CD4-positive, alpha-beta T cell (primary cell): ENCODE data around the gene SLC35B3. TPM values are rescaled to one million over a fixed set of nuclear protein-coding genes. Genes with fewer than 3 reads are reported as not detected.

Experiments
- ATAC-seq: fragments of 200-7000 bp; cut with Tn5 transposase; one replicate; pipeline ENCODE4 v1.10.0; 2022; ENCODE audit warnings: mild to moderate bottlenecking; ENCODE audit not compliant: poor library complexity
- CTCF ChIA-PET: fragments of 350-600 bp; sonication (Branson Sonifier 250); formaldehyde crosslinking; loops from one replicate; lab custom pipeline; 2021; ENCODE audit warnings: antibody characterized with exemption, inconsistent platforms; lab: Charles Lee
- POLR2A ChIA-PET: fragments of 350-600 bp; sonication (Branson Sonifier 250); formaldehyde crosslinking; loops from one replicate; lab custom pipeline; 2021; ENCODE audit warnings: antibody characterized with exemption, inconsistent platforms; lab: Charles Lee
- DNase-seq, 14 experiments: peaks; one replicate each; pipeline ENCODE4 v3.0.0-alpha.2; 2013 to 2020; ENCODE audit warnings: mixed read lengths in 2 of 14
- H3K27ac ChIP-seq, 2 donors: one replicate each; pipeline versions ENCODE4 v1.5.1 to v1.7.0; 2013; ENCODE audit warnings: low read length in 2 of 2, low read depth in 1 of 2, mild to moderate bottlenecking in 1 of 2
- H3K27me3 ChIP-seq, 2 experiments: 1 replicate in 1 of 2; 2 replicates in 1 of 2; pipeline versions ENCODE4 v1.6.1 to v1.7.0; 2013; ENCODE audit warnings: low read length in 2 of 2, control low read depth in 1 of 2, mild to moderate bottlenecking in 1 of 2, moderate library complexity in 1 of 2; ENCODE audit not compliant: insufficient read depth in 2 of 2, control insufficient read depth in 1 of 2
- H3K36me3 ChIP-seq: one replicate; pipeline ENCODE4 v1.6.1; 2013; ENCODE audit warnings: low read length, control low read depth; ENCODE audit not compliant: insufficient read depth
- H3K4me1 ChIP-seq: one replicate; pipeline ENCODE4 v1.6.1; 2013; ENCODE audit warnings: low read length, control low read depth; ENCODE audit not compliant: insufficient read depth
- H3K4me3 ChIP-seq: one replicate; pipeline ENCODE4 v1.5.1; 2013; ENCODE audit warnings: mild to moderate bottlenecking, low read length, moderate library complexity
- H3K9me3 ChIP-seq, 2 experiments: 1 replicate in 1 of 2; 2 replicates in 1 of 2; pipeline versions ENCODE4 v1.6.1 to v1.7.0; 2013; ENCODE audit warnings: low read length in 2 of 2, mild to moderate bottlenecking in 2 of 2, control low read depth in 1 of 2, moderate library complexity in 1 of 2; ENCODE audit not compliant: control insufficient read depth in 1 of 2, insufficient read depth in 1 of 2
- H3K27ac Mint-ChIP-seq: one replicate; pipeline ENCODE4 v1.8.0; 2020; ENCODE audit warnings: mixed read lengths
- H3K27me3 Mint-ChIP-seq: one replicate; pipeline ENCODE4 v1.8.0; 2021; ENCODE audit warnings: mixed read lengths
- H3K36me3 Mint-ChIP-seq: one replicate; pipeline ENCODE4 v1.8.0; 2021; ENCODE audit warnings: low read depth, mixed read lengths
- H3K4me1 Mint-ChIP-seq: one replicate; pipeline ENCODE4 v1.8.0; 2021; ENCODE audit warnings: low read depth, mixed read lengths
- H3K4me3 Mint-ChIP-seq: one replicate; pipeline ENCODE4 v1.8.0; 2020; ENCODE audit warnings: mild to moderate bottlenecking, mixed read lengths
- H3K9me3 Mint-ChIP-seq: one replicate; pipeline ENCODE4 v1.8.0; 2020; ENCODE audit warnings: mixed read lengths
- CTCF ChIP-seq: fragments of 200-600 bp; IDR thresholded peaks from one replicate; pipeline ENCODE4 v1.8.0; 2022; ENCODE audit warnings: antibody characterized with exemption, mild to moderate bottlenecking
- intact Hi-C, 2 experiments: fragments of 100-400 bp; cut with DNase I in 1 of 2; cut with micrococcal nuclease in 1 of 2; formaldehyde crosslinking; loops; one replicate each; pipeline versions ENCODE4 v1.15.1 to v1.9.0; 2023 to 2025; cut with DNase I, micrococcal nuclease
- total RNA-seq, 174 experiments: library from RNA in 2 of 174; stranded (reverse) in 2 of 174; gene quantifications; one replicate each; pipeline ENCODE4 v1.2.3 and lab custom pipeline; 2021 to 2026

The SLC35B3 gene
- total RNA-seq, 2 experiments from 2014 or later = 2.4 TPM

DNA sequence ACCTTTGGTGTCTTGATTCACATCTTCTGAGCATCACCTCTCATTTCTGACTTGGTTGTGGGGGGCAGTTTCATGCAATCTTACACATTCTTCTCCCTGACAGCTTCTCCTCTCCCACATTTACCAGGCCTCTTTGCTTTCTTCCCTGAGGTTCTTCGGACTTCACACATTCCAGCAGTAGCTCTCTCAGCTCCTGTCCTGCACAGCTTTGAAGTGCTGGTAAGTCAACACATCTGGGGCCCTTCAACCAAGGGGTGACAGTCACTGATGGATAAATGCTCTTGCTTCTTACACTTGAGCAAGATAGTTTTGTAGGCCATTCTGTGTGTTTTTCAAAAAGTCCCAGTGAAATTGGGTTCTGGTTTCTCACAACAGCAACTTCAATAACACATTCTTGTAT lies 2.5 kb upstream of the SLC35B3 start:
- ATAC-seq (no peak), DNase-seq (no peak)
- no peak for TF ChIP-seq CTCF
- intact Hi-C loops = loop anchor here (5.0 to 10.0 kb wide), 7 partner anchors 333 to 1964 kb away; partner anchors contain the start of genes BLOC1S5 (in 1 of the 2), EEF1E1 (in 1 of the 2), SNRNP48 (in 1 of the 2) and SSR1 (in 1 of the 2)
- no peaks in the 10 kb centered on the region for H3K27me3 Mint-ChIP-seq
- no peaks in the 10 kb centered on the region for H3K9me3 Mint-ChIP-seq
- peaks cover 20% of the 10 kb centered on the region for H3K36me3 Mint-ChIP-seq
- H3K36me3 ChIP-seq = no peaks in the 10 kb centered on the region
- peak overlapping the region; percentile 60 for H3K27ac Mint-ChIP-seq
- no peaks in the 10 kb centered on the region for H3K27me3 ChIP-seq
- peaks cover 8% of the 10 kb centered on the region for H3K4me1 ChIP-seq
- no peak overlapping the region for H3K27ac ChIP-seq
- no peaks in the 10 kb centered on the region for H3K9me3 ChIP-seq
- H3K4me1 Mint-ChIP-seq = peaks cover 37% of the 10 kb centered on the region
- ChIA-PET CTCF (no interaction called here), POLR2A (interaction anchor here (2.9 kb wide), 1 partner anchor 335 kb away, joined by 10 read pairs; the partner anchor contains the start of gene EEF1E1)
- H3K4me3 Mint-ChIP-seq = peak overlapping the region; percentile 78
- H3K4me3 ChIP-seq = no peak overlapping the region

DNA sequence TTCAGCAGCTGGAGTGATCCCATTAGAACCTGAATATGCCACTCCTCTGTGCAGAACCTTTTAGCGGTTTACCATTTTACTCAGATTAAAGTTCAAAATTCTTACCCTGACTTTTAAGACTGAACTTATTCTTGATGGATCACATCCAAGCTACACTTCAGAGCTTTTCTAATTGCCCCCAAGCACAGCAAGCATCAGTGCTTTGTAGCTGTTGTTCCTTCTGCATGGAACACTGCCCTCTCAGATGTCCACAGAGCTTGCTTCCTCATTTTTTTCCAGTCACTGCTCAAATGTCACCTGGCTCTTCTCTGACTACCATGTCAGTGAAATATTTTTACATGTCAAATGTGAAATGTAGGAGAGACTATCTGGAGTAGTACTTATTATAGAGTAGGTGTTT lies 1.6 kb upstream of the SLC35B3 start:
- Mint-ChIP-seq H3K4me1 (peaks cover 46% of the 10 kb centered on the region), H3K9me3 (no peaks in the 10 kb centered on the region), H3K36me3 (peaks cover 21% of the 10 kb centered on the region), H3K27ac (peak overlapping the region; percentile 97), H3K27me3 (no peaks in the 10 kb centered on the region), H3K4me3 (peak overlapping the region; percentile 65)
- H3K4me1 ChIP-seq = peaks cover 8% of the 10 kb centered on the region
- H3K4me3 ChIP-seq = no peak overlapping the region
- CTCF ChIA-PET = no interaction called here
- POLR2A ChIA-PET = interaction anchor here (1.9 to 2.9 kb wide), 2 partner anchors 335 to 419 kb away, joined by 4 to 10 read pairs; partner anchors contain the start of gene EEF1E1
- H3K9me3 ChIP-seq = no peaks in the 10 kb centered on the region
- no peaks in the 10 kb centered on the region for H3K36me3 ChIP-seq
- ATAC-seq (no peak), DNase-seq (no peak)
- H3K27ac ChIP-seq = no peak overlapping the region
- no peaks in the 10 kb centered on the region for H3K27me3 ChIP-seq
- TF ChIP-seq CTCF = no peak
- intact Hi-C loops = loop anchor here (5.0 to 10.0 kb wide), 7 partner anchors 332 to 1965 kb away; partner anchors contain the start of genes BLOC1S5 (in 1 of the 2), EEF1E1 (in 1 of the 2), SNRNP48 (in 1 of the 2) and SSR1 (in 1 of the 2)

GRCh38 chr6:8435845-8436168 lies 462 bp upstream of the SLC35B3 start:
- peak overlapping the region; percentile 95 for H3K4me3 ChIP-seq
- POLR2A ChIA-PET = interaction anchor here (1.0 to 2.9 kb wide), 5 partner anchors 12 to 418 kb away, joined by 4 to 10 read pairs (median 4); partner anchors contain the start of genes BLOC1S5 and EEF1E1
- ATAC-seq (no peak), DNase-seq (peak in 2 of 14 experiments; percentile 1)
- H3K36me3 Mint-ChIP-seq = peaks cover 33% of the 10 kb centered on the region
- no peaks in the 10 kb centered on the region for H3K9me3 Mint-ChIP-seq
- peaks cover 57% of the 10 kb centered on the region for H3K4me1 Mint-ChIP-seq
- no peak for TF ChIP-seq CTCF
- H3K27me3 ChIP-seq = no peaks in the 10 kb centered on the region
- H3K27me3 Mint-ChIP-seq = no peaks in the 10 kb centered on the region
- peak overlapping the region; percentile 85 to 90 for H3K27ac ChIP-seq
- H3K4me3 Mint-ChIP-seq = peak overlapping the region; percentile 96
- H3K36me3 ChIP-seq = no peaks in the 10 kb centered on the region
- no peaks in the 10 kb centered on the region for H3K9me3 ChIP-seq
- peak overlapping the region; percentile 97 for H3K27ac Mint-ChIP-seq
- peaks cover 8% of the 10 kb centered on the region for H3K4me1 ChIP-seq
- intact Hi-C loops = loop anchor here (5.0 to 10.0 kb wide), 7 partner anchors 331 to 1966 kb away; partner anchors contain the start of genes BLOC1S5 (in 1 of the 2), EEF1E1 (in 1 of the 2), SNRNP48 (in 1 of the 2) and SSR1 (in 1 of the 2)
- CTCF ChIA-PET = no interaction called here
